GM12801 (cell line): ENCODE data around the gene ALLC.

Experiments
- TF ChIP-seq, protein P1 (sequence below): IDR thresholded peaks from one replicate; pipeline ENCODE4 v1.5.1; 2011; ENCODE audit warnings: control low read depth; ENCODE audit not compliant: insufficient read length; ENCODE audit errors: extremely low read depth

Gene ALLC

DNA sequence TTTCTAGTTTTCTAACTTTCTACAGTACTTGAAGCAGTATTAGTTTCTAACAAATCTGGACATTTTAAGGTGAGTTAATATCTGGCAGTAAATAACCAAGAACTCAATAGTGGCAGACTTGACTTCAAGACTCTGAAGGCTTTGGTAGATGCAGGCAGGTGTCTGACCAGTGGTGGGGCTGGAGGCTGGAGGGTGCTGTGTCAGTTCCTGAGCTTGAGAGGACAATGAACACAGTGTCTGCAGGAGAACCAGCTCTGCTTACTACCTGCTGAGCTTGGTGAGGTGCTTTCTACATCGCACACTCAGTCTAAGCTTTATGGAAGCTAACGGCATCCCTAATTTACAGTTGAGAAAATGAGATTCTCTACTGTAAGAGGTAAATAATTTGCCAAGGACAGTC lies 21.2 kb downstream of the ALLC start:
- TF ChIP-seq, protein P1, sequence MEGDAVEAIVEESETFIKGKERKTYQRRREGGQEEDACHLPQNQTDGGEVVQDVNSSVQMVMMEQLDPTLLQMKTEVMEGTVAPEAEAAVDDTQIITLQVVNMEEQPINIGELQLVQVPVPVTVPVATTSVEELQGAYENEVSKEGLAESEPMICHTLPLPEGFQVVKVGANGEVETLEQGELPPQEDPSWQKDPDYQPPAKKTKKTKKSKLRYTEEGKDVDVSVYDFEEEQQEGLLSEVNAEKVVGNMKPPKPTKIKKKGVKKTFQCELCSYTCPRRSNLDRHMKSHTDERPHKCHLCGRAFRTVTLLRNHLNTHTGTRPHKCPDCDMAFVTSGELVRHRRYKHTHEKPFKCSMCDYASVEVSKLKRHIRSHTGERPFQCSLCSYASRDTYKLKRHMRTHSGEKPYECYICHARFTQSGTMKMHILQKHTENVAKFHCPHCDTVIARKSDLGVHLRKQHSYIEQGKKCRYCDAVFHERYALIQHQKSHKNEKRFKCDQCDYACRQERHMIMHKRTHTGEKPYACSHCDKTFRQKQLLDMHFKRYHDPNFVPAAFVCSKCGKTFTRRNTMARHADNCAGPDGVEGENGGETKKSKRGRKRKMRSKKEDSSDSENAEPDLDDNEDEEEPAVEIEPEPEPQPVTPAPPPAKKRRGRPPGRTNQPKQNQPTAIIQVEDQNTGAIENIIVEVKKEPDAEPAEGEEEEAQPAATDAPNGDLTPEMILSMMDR, result no peak

DNA sequence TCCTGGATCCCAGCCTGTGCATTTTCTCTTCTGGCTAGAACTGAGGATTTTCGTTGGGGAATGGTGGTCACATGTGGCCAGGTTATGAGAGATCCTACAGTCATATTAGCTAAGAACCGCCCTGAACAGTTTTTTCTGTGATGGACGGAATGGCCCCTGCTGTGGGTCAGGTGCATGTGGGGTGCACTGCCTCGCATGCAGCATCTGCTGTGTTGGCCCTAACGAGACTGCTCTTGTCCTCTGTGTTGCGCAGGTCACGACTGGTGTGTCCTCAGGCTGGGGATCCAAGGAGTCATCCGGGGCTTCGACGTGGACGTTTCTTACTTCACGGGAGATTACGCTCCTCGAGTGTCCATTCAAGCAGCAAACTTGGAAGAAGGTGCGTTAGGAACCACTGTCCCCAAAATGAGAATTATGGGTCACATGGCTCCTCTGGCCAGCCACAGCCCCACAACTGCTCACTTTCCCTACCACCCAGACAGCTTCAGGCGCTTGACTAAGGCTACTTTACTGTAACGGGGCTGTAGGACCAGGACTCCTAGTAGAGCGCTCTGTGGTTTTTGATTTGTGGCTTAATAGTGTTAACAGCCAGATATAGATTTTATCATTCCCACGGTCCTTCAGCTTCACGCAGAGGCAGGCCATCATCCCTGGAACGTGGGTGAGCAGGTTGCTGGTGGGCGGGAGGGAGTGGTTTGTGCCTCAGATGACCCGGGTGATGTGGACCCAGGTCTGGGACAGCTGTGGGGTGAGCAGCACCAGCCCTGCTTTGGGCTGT lies 21.8 kb downstream of the ALLC start:
- TF ChIP-seq, protein P1, result no peak

DNA sequence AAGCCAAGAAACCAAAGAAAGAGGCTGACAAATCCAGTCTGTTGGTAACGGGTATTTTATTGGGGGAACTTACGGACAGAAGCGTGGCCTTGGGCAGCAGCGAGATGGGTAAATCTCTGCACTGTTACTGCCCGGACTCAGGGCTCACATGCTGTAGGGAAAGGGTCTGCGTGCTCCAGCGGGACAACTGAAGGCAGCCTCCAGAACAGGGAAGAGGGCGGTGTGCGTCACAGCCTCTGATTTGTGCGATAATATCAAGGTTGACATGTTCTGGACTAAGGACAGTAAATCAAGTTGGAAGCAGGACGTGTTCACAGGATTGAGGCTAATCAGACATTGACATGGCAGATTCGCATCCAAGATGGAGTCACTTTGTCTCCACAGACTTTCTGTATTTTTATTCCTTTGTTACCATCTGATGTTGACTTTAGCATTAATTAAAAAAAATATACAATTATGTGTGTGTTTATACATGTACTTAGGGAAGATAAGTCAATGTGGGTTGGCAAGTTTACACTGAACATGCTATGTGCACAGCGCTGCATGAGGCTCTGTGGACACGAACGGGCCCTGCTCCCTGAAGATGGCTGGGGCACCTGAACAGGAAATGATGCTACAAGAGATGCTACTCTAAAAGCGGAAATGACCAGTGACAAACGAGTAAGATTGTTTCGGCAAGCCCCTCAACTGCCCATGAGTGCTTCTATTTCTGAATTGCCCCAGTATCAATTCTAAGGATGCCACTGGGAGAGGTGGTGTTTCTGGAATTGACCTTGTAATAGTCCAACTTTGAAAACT lies 22.7 kb downstream of the ALLC start:
- TF ChIP-seq, protein P1, result no peak

DNA sequence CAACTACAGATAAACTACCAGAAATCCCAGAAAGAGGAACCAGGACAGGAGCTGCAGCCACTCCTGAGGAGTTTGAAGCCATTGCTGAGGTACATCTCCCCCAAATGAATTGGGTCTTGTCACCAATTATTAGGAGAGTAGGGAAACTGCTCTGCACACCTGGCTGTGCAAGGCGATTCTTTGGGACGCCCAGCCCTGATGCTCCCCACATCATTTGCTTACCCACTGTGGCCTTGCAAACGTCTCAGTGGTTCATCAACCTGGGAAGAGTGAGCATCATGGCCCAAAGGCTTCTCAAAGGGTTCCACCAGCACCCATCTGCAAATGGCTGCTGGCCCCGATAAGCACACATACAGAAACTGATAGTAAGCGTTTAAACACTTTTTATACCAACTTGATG lies 23.6 kb downstream of the ALLC start:
- TF ChIP-seq, protein P1, result no peak

DNA sequence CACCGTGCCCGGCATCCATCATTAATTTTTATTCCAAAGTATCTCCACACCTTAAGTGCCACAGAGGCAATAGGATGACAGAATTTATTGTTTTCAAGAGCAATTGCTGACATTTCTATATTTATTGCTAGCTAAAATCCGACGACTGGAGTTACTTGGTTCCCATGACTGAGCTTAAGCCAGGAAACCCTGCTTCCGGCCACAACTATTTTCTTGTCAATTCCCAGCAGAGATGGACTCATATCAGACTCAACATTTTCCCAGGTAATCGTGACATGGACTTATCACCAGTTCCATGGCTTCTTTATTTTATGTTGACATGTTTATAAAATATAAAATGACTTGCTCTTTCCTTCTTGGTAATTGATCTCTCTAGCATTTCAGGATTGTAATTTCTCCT lies 24.8 kb downstream of the ALLC start:
- TF ChIP-seq, protein P1, result no peak

DNA sequence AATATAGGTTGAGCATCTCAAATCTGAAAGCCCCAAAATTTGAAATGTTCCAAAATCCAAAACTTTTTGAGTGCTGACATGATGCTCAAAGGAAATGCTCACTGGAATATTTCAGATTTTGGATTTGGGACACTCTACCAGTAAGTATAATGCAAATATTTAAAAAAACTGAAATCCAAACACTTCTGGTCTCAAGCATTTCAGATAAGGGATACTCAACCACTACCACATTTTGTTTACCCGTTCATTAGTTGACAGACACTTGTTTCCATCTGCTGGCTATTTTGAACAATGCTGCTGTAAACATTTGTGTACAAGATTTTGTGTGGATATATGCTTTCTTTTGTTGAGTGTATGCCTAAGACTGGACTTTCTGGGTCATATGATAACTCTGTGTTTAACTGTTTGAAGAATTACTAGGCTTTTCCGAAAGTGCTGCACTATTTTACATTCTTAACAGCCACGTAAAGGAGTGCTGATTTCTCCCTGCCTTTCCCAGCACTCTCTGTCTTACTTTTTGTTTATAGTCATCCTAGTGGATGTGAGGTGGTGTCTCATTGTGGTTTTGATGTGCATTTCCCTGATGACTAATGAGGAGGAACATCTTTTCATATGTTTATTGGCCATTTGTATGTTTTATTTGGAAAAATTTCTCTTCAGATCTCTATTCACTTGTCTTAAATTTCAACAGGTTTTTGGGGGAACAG lies 25.9 kb downstream of the ALLC start:
- TF ChIP-seq, protein P1, result no peak
